Measurements from ENCODE around the gene SYT2. TPM values are rescaled to one million over a fixed set of nuclear protein-coding genes. Genes with fewer than 3 reads are reported as not detected.

SYT2 gene
- total RNA-seq, 1 experiment from 2014 or later: 12.1 TPM

- no peak for TF ChIP-seq USF2 (CRISPR knock-in tag; IDR thresholded peaks at IDR 0.05)
- no peak for TF ChIP-seq FOXP4 (CRISPR knock-in tag; IDR thresholded peaks at IDR 0.05)
- TF ChIP-seq CDX4 (CRISPR knock-in tag; IDR thresholded peaks at IDR 0.05; ENCODE audit: borderline replicate concordance): no peak
- TF ChIP-seq ZNF671 (CRISPR knock-in tag; IDR thresholded peaks at IDR 0.05): no peak
- TF ChIP-seq ZNF396 (CRISPR knock-in tag; IDR thresholded peaks at IDR 0.05; ENCODE audit: borderline replicate concordance): no peak
- TF ChIP-seq USF1 (CRISPR knock-in tag; IDR thresholded peaks at IDR 0.05): peak; percentile 62; the same call in 1 of the 2 replicates
- TF ChIP-seq SMAD4 (CRISPR knock-in tag; IDR thresholded peaks at IDR 0.05): 0 out of 2 replicates have a peak, but pooled peaks have one; percentile 59
- TF ChIP-seq, protein P1, sequence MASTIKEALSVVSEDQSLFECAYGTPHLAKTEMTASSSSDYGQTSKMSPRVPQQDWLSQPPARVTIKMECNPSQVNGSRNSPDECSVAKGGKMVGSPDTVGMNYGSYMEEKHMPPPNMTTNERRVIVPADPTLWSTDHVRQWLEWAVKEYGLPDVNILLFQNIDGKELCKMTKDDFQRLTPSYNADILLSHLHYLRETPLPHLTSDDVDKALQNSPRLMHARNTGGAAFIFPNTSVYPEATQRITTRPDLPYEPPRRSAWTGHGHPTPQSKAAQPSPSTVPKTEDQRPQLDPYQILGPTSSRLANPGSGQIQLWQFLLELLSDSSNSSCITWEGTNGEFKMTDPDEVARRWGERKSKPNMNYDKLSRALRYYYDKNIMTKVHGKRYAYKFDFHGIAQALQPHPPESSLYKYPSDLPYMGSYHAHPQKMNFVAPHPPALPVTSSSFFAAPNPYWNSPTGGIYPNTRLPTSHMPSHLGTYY (CRISPR knock-in tag; IDR thresholded peaks at IDR 0.05): 0 out of 2 replicates have a peak, but pooled peaks have one; percentile 54
- no peak for TF ChIP-seq IRF1 (CRISPR knock-in tag; IDR thresholded peaks at IDR 0.05)
- TF ChIP-seq FOXJ3 (CRISPR knock-in tag; IDR thresholded peaks at IDR 0.05; ENCODE audit: borderline replicate concordance): no peak
- TF ChIP-seq TEAD1 (CRISPR knock-in tag; IDR thresholded peaks at IDR 0.05): peak; percentile 85; the same call in 1 of the 2 replicates
- TF ChIP-seq MXD4 (CRISPR knock-in tag; IDR thresholded peaks at IDR 0.05; ENCODE audit: borderline replicate concordance): no peak
- no peak for TF ChIP-seq CBFB (CRISPR knock-in tag; IDR thresholded peaks at IDR 0.05; ENCODE audit: low read depth)
Observed at GRCh38 chr1:202680586-202681352, 29.5 kb downstream of the SYT2 start (continued).

DNA sequence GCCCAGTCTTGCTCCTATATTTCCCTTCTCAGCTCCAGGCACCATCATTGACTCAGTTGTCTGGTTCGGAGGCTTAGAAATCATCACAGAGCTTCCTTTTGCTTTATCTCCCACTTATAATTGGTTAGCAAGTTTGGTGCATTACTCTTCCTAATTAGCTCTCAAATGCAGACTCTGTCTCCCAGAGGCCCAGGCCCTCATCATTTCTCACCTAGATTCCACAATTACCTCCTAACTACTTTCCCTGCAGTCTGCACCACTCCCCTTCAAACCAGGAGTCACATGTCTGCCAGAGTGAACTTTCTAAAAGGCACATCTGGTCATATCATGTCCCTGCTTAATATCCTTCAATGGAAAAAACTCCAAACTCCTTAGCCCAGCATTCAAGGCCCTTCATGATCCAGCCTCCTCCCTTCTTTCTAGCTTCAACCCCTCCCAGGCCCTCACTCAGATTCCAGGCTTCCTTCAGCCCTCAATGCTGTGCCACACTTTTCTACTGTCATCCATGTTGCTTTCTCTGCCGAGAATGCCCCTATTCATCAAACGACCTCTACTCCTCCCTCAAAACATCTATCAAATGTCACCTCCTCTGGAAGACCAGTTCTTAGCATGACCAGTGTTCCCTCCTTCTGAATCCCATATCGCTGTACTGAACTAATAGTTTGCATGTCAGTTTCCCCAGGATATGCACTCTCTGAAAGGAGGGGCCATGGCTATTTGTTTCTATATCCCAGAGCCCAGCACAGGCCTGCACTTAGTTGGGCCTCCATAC, 30.7 kb downstream of the SYT2 start:
- no peaks in the 10 kb centered on the region; the same call in 1 of the 2 replicates for H3K27me3 Mint-ChIP-seq (ENCODE audit: low read depth)
- H3K4me3 Mint-ChIP-seq: no peak overlapping the region
- peaks cover 13% of the 10 kb centered on the region for H3K36me3 Mint-ChIP-seq
- H3K27ac Mint-ChIP-seq: no peak overlapping the region
- ChIA-PET CTCF (interaction anchor here (1.2 to 5.2 kb wide), 4 partner anchors 20 to 40 kb away, joined by 4 to 37 read pairs (median 16); no protein-coding TSS in a partner anchor), POLR2A (no interaction called here)
- ATAC-seq (no peak), DNase-seq (ENCODE audit: low spot score) (no peak)
- peaks cover 14% of the 10 kb centered on the region for H3K4me1 Mint-ChIP-seq
- peaks cover 13% of the 10 kb centered on the region for H3K9me3 Mint-ChIP-seq
- TF ChIP-seq ZNF121 (CRISPR knock-in tag; IDR thresholded peaks at IDR 0.05) (no peak), ZNF512 (CRISPR knock-in tag; IDR thresholded peaks at IDR 0.05; ENCODE audit: borderline replicate concordance) (no peak), ATF1 (CRISPR knock-in tag; IDR thresholded peaks at IDR 0.05) (no peak), ATF2 (CRISPR knock-in tag; IDR thresholded peaks at IDR 0.05; ENCODE audit: borderline replicate concordance, low read depth) (no peak), ZNF219 (CRISPR knock-in tag; IDR thresholded peaks at IDR 0.05; ENCODE audit: borderline replicate concordance) (no peak), MYBL2 (CRISPR knock-in tag; IDR thresholded peaks at IDR 0.05) (no peak), RELA (CRISPR knock-in tag; IDR thresholded peaks at IDR 0.05; ENCODE audit: borderline replicate concordance) (no peak), PRRX2 (CRISPR knock-in tag; IDR thresholded peaks at IDR 0.05) (no peak), ZNF317 (CRISPR knock-in tag; IDR thresholded peaks at IDR 0.05; ENCODE audit: borderline replicate concordance, low read depth) (no peak), ELF4 (CRISPR knock-in tag; IDR thresholded peaks at IDR 0.05; ENCODE audit: low read depth) (no peak), NFE2L1 (CRISPR knock-in tag; IDR thresholded peaks at IDR 0.05) (no peak)
- TF ChIP-seq, protein P2, sequence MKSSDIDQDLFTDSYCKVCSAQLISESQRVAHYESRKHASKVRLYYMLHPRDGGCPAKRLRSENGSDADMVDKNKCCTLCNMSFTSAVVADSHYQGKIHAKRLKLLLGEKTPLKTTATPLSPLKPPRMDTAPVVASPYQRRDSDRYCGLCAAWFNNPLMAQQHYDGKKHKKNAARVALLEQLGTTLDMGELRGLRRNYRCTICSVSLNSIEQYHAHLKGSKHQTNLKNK (CRISPR knock-in tag; IDR thresholded peaks at IDR 0.05): no peak

Measured in WTC11 (cell line).